ENCODE measurements around the gene TXNDC5.

Gene TXNDC5

GRCh38 chr6:7896465-7896987, 14.1 kb downstream of the TXNDC5 start:
- Histone ChIP-seq H3K4me3 (ENCODE audit: low read length) (peak overlapping the region; percentile 15; the same call in 1 of the 2 replicates), H3F3A (ENCODE audit: insufficient read depth, low read length) (peaks cover 100% of the 10 kb centered on the region), H3K36me3 (replicated peaks; ENCODE audit: insufficient read depth, low read length) (peaks cover 48% of the 10 kb centered on the region), H3K4me2 (ENCODE audit: low read depth, low read length) (peak overlapping the region; percentile 61), H3K4me1 (ENCODE audit: low read length) (peaks cover 84% of the 10 kb centered on the region), H3K79me2 (ENCODE audit: low read length) (peaks cover 97% of the 10 kb centered on the region), H3K9me2 (replicated peaks; ENCODE audit: insufficient read depth, low read length) (no peaks in the 10 kb centered on the region), H3K27me3 (replicated peaks; ENCODE audit: insufficient read depth, low read length) (no peaks in the 10 kb centered on the region), H3K9ac (ENCODE audit: low read length) (peak overlapping the region; percentile 100), H2AFZ (ENCODE audit: low read length) (no peak overlapping the region), H4K20me1 (ENCODE audit: insufficient read depth, low read length) (no peaks in the 10 kb centered on the region), H3K9me3 (replicated peaks; ENCODE audit: insufficient read depth, low read length) (no peaks in the 10 kb centered on the region), H3K27ac (ENCODE audit: low read length) (peak overlapping the region; percentile 100)
- TF ChIP-seq EZH2phosphoT487 (IDR thresholded peaks at IDR 0.05; ENCODE audit: low read length): no peak
- no peak for TF ChIP-seq EZH2 (optimal IDR thresholded peaks at IDR 0.05; ENCODE audit: low read depth, low read length)
- TF ChIP-seq, protein P1, sequence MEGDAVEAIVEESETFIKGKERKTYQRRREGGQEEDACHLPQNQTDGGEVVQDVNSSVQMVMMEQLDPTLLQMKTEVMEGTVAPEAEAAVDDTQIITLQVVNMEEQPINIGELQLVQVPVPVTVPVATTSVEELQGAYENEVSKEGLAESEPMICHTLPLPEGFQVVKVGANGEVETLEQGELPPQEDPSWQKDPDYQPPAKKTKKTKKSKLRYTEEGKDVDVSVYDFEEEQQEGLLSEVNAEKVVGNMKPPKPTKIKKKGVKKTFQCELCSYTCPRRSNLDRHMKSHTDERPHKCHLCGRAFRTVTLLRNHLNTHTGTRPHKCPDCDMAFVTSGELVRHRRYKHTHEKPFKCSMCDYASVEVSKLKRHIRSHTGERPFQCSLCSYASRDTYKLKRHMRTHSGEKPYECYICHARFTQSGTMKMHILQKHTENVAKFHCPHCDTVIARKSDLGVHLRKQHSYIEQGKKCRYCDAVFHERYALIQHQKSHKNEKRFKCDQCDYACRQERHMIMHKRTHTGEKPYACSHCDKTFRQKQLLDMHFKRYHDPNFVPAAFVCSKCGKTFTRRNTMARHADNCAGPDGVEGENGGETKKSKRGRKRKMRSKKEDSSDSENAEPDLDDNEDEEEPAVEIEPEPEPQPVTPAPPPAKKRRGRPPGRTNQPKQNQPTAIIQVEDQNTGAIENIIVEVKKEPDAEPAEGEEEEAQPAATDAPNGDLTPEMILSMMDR (IDR thresholded peaks at IDR 0.05; ENCODE audit: low read length): no peak
- peak; percentile 51 for DNase-seq

DNA sequence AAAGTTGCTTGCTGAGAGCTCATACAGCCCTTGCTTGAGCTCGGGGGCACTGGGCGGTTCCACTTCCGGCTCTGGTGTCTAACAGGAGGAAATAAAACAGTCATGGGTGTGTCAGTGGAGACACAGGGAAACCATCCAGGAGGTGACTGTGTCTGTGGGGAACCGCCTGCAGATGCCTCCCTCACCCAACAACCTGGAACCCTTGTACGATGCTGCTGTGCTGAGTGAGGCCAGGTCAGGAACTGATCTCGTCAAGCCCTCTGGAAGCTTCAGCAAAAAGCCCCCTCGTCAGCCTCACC, 15.5 kb downstream of the TXNDC5 start:
- Histone ChIP-seq H3F3A (ENCODE audit: insufficient read depth, low read length) (peaks cover 100% of the 10 kb centered on the region), H3K4me3 (ENCODE audit: low read length) (no peak overlapping the region), H3K9me2 (replicated peaks; ENCODE audit: insufficient read depth, low read length) (no peaks in the 10 kb centered on the region), H3K27ac (ENCODE audit: low read length) (peak overlapping the region; percentile 100), H4K20me1 (ENCODE audit: insufficient read depth, low read length) (peaks cover 11% of the 10 kb centered on the region), H3K4me1 (ENCODE audit: low read length) (peaks cover 72% of the 10 kb centered on the region), H2AFZ (ENCODE audit: low read length) (no peak overlapping the region), H3K9me3 (replicated peaks; ENCODE audit: insufficient read depth, low read length) (no peaks in the 10 kb centered on the region), H3K27me3 (replicated peaks; ENCODE audit: insufficient read depth, low read length) (no peaks in the 10 kb centered on the region), H3K36me3 (replicated peaks; ENCODE audit: insufficient read depth, low read length) (peaks cover 59% of the 10 kb centered on the region), H3K79me2 (ENCODE audit: low read length) (peaks cover 97% of the 10 kb centered on the region), H3K4me2 (ENCODE audit: low read depth, low read length) (peak overlapping the region; percentile 25; the same call in 1 of the 2 replicates), H3K9ac (ENCODE audit: low read length) (peak overlapping the region; percentile 100; the same call in 1 of the 2 replicates)
- TF ChIP-seq, protein P1 (IDR thresholded peaks at IDR 0.05; ENCODE audit: low read length): no peak
- TF ChIP-seq EZH2phosphoT487 (IDR thresholded peaks at IDR 0.05; ENCODE audit: low read length) (no peak), EZH2 (optimal IDR thresholded peaks at IDR 0.05; ENCODE audit: low read depth, low read length) (no peak)
- DNase-seq: peak; percentile 39

GRCh38 chr6:7894262-7895124, 16.1 kb downstream of the TXNDC5 start:
- peaks cover 16% of the 10 kb centered on the region for H4K20me1 ChIP-seq (ENCODE audit: insufficient read depth, low read length)
- H3K79me2 ChIP-seq (ENCODE audit: low read length): peaks cover 97% of the 10 kb centered on the region
- peak overlapping the region; percentile 100 for H3K27ac ChIP-seq (ENCODE audit: low read length)
- H3F3A ChIP-seq (ENCODE audit: insufficient read depth, low read length): peaks cover 100% of the 10 kb centered on the region
- TF ChIP-seq, protein P1 (IDR thresholded peaks at IDR 0.05; ENCODE audit: low read length): no peak
- TF ChIP-seq EZH2phosphoT487 (IDR thresholded peaks at IDR 0.05; ENCODE audit: low read length) (no peak), EZH2 (optimal IDR thresholded peaks at IDR 0.05; ENCODE audit: low read depth, low read length) (no peak)
- H3K4me1 ChIP-seq (ENCODE audit: low read length): peaks cover 72% of the 10 kb centered on the region
- DNase-seq: peak; percentile 5
- H3K9ac ChIP-seq (ENCODE audit: low read length): peak overlapping the region; percentile 100; the same call in 1 of the 2 replicates
- no peaks in the 10 kb centered on the region for H3K9me3 ChIP-seq (replicated peaks; ENCODE audit: insufficient read depth, low read length)
- no peaks in the 10 kb centered on the region for H3K27me3 ChIP-seq (replicated peaks; ENCODE audit: insufficient read depth, low read length)
- H3K9me2 ChIP-seq (replicated peaks; ENCODE audit: insufficient read depth, low read length): no peaks in the 10 kb centered on the region
- H2AFZ ChIP-seq (ENCODE audit: low read length): no peak overlapping the region
- H3K36me3 ChIP-seq (replicated peaks; ENCODE audit: insufficient read depth, low read length): peaks cover 59% of the 10 kb centered on the region
- H3K4me2 ChIP-seq (ENCODE audit: low read depth, low read length): peak overlapping the region; percentile 25; the same call in 1 of the 2 replicates
- no peak overlapping the region for H3K4me3 ChIP-seq (ENCODE audit: low read length)

Measured in MM.1S (cell line).